Stomach (tissue), 19 donors: Measurements from ENCODE around the gene H2BK1. TPM values are rescaled to one million over a fixed set of nuclear protein-coding genes. Genes with fewer than 3 reads are reported as not detected.

Source experiments
- DNase-seq, 2 donors: peaks; one replicate each; pipeline versions ENCODE4 v3.0.0 to v3.0.0-alpha.2; 2013 to 2019
- H3K27ac ChIP-seq, 5 donors: fragments of 200-600 bp in 4 of 5; sonication (generic) in 4 of 5; one replicate each; pipeline ENCODE4 v1.5.1; 2013 to 2019; ENCODE audit warnings: mild to moderate bottlenecking in 1 of 5, moderate library complexity in 1 of 5
- H3K27me3 ChIP-seq, 3 donors: fragments of 200-600 bp; sonication (generic); one replicate each; pipeline ENCODE4 v1.5.1; 2017 to 2019; ENCODE audit warnings: mixed run types in 1 of 3
- H3K36me3 ChIP-seq, 4 donors: fragments of 200-600 bp; sonication (generic); 1 replicate in 3 of 4; 2 replicates in 1 of 4; pipeline ENCODE4 v1.5.1; 2016 to 2019
- H3K4me1 ChIP-seq, 4 donors: fragments of 200-600 bp; sonication (generic); one replicate each; pipeline ENCODE4 v1.5.1; 2016 to 2019
- H3K4me3 ChIP-seq, 4 donors: fragments of 200-600 bp; sonication (generic) in 3 of 4; one replicate each; pipeline ENCODE4 v1.5.1; 2016 to 2019; ENCODE audit warnings: mild to moderate bottlenecking in 1 of 4
- H3K9me3 ChIP-seq, 4 donors: fragments of 200-600 bp; sonication (generic); one replicate each; pipeline ENCODE4 v1.5.1; 2016 to 2019
- CTCF ChIP-seq, 7 experiments: fragments of 450-650 bp in 4 of 7; fragments of 200-600 bp in 3 of 7; sonication (generic) in 3 of 7; IDR thresholded peaks; one replicate each; pipeline ENCODE4 v1.5.1; 2016 to 2019; ENCODE audit warnings: antibody characterized with exemption in 7 of 7, control low read depth in 2 of 7, mild to moderate bottlenecking in 1 of 7
- EP300 ChIP-seq: sonication (generic); formaldehyde crosslinking; IDR thresholded peaks from one replicate; pipeline ENCODE4 v1.6.1; 2017; ENCODE audit warnings: antibody characterized with exemption
- POLR2A ChIP-seq, 4 donors: fragments of 450-650 bp; IDR thresholded peaks; one replicate each; pipeline ENCODE4 v1.6.1; 2016; ENCODE audit warnings: antibody characterized with exemption in 4 of 4, control low read depth in 2 of 4, mild to moderate bottlenecking in 1 of 4, moderate library complexity in 1 of 4
- POLR2AphosphoS5 ChIP-seq, 3 donors: sonication (generic); formaldehyde crosslinking; IDR thresholded peaks; one replicate each; pipeline ENCODE4 v1.6.1; 2016; ENCODE audit warnings: antibody characterized with exemption in 3 of 3
- WGBS, 5 donors: extraction: QIAGEN DNeasy Blood & Tissue Kit in 3 of 5; methylation state at CpG; one replicate each; pipeline versions ENCODE4 v1.1.5 to v1.1.7; 2013 to 2018; 5-methylcytosine and 5-hydroxymethylcytosine counted together
- intact Hi-C: fragments of 100-400 bp; cut with DNase I; formaldehyde crosslinking; loops from one replicate; pipeline ENCODE4 v1.15.1; 2023; ENCODE audit warnings: low total_unique reads
- long read RNA-seq, 10 donors: transcript quantifications; one replicate each; lab custom pipeline, GENCODE V29; 2026
- polyA plus RNA-seq, 3 donors: library from polyadenylated mRNA; stranded (reverse); fragments of 200-250 nt; gene quantifications; one replicate each; pipeline ENCODE4 v1.2.3, GENCODE V29; 2013
- total RNA-seq, 5 donors: library from RNA; depleted of rRNA; stranded (reverse); fragments of >200 nt; gene quantifications; one replicate each; pipeline versions ENCODE4 v1.1.0 to v1.2.3, GENCODE V29; 2014 to 2016
- donor health status: healthy with polysubstance abuse.
- donor health status: Bipolar disorder and iron deficiency.
- donor health status: healthy.

H2BK1 gene
- not detected for total RNA-seq
- polyA plus RNA-seq: not detected
- long read RNA-seq, donor 1: 0 reads
- long read RNA-seq, donor 2: 0 reads
- long read RNA-seq, donor 3: 0 reads
- long read RNA-seq, donor 4: 0 reads
- long read RNA-seq, donor 5: 0 reads
- long read RNA-seq, donor 6: 0 reads
- long read RNA-seq, donor 7: 0 reads
- long read RNA-seq, donor 8: 0 reads
- long read RNA-seq, donor 9: 0 reads
- long read RNA-seq, donor 10: 0 reads

GRCh38 chr7:151210087-151210854, at the start of gene H2BK1:
H2BK1 (minus strand) TSS chr7:151210488; CDS start chr7:151210318, 170 bp downstream.
- H3K4me1 ChIP-seq: no peaks in the 10 kb centered on the region
- 73 to 78% (median 77%) methylated on average over 16 to 17 of the region's 17 CpGs for WGBS, 5 donors
- peaks cover 22 to 35% (median 33%) of the 10 kb centered on the region in 4 donors for H3K36me3 ChIP-seq
- no peak within 1 kb of the TSS for H3K27ac ChIP-seq
- no peaks in the 10 kb centered on the region for H3K9me3 ChIP-seq
- no peak within 1 kb of the TSS for H3K4me3 ChIP-seq
- DNase-seq: no peak
- TF ChIP-seq POLR2AphosphoS5 (IDR thresholded peaks at IDR 0.05) (no peak), POLR2A (IDR thresholded peaks at IDR 0.05) (no peak), CTCF (IDR thresholded peaks at IDR 0.05) (no peak), EP300 (no peak)
- peaks cover 0 to 15% (median 8%) of the 10 kb centered on the region in 3 donors for H3K27me3 ChIP-seq
- intact Hi-C loops: no loop called here

DNA sequence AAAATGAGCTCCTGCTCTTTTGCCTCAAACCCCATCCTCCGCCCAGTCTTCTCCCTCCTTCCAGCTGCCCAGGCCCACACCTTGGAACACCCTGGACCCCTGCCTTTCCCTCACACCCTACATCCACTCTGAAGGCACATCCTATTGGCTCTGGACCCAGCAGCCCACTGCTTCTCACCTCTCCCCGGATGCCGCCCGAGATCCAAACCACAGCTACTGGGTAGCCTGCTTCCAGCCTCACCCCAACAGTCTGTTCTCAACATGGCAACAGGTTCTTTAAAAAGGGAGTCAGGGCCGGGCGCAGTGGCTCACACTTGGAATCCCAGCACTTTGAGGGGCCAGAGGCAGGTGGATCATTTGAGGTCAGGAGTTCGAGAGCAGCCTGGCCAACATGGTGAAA, 47.7 kb upstream of the H2BK1 start:
- H3K4me1 ChIP-seq: peaks cover 0 to 5% (median 3%) of the 10 kb centered on the region in 4 donors
- H3K27ac ChIP-seq: no peak overlapping the region
- intact Hi-C loops: no loop called here
- no peak overlapping the region for H3K4me3 ChIP-seq
- no peaks in the 10 kb centered on the region for H3K9me3 ChIP-seq
- H3K36me3 ChIP-seq: no peaks in the 10 kb centered on the region
- no peak for TF ChIP-seq POLR2AphosphoS5 (IDR thresholded peaks at IDR 0.05)
- TF ChIP-seq POLR2A (IDR thresholded peaks at IDR 0.05): no peak
- no peak for TF ChIP-seq EP300
- TF ChIP-seq CTCF (IDR thresholded peaks at IDR 0.05): no peak
- WGBS, 5 donors: 90 to 95% (median 93%) methylated on average over 7 of the region's 7 CpGs
- DNase-seq: no peak
- H3K27me3 ChIP-seq: peaks cover 0 to 49% (median 0%) of the 10 kb centered on the region in 3 donors

DNA sequence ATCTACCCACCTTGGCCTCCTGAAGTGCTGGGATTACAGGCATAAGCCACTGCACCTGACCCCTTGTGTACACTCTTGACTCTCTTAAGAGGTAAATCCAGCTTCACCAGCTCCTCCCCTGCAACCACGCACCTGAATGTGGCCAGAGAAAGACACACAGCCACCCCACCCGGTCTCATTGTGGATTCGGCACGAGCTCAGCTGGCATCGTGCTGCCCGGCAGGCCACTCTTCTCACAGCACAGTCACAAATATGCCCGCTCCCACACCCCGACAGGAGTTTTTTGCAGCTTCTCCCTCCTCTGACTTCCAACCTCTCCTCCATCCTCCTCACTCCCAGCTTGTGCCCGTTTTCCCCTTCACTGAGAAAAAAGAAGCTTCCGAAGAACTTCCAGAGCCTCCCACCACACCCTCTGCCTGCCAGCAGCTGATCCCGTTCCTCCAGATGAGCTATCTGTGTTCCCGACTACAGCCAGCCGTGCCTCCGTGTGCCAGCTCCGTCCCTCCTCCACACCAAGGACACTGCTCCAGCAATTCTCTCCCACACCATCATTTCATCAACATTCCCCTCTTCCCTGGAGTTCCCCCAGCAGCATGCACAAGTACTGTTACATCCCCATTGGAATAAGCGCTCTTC, 46.2 kb upstream of the H2BK1 start:
- TF ChIP-seq CTCF (IDR thresholded peaks at IDR 0.05): no peak
- TF ChIP-seq POLR2AphosphoS5 (IDR thresholded peaks at IDR 0.05): no peak
- no peak for TF ChIP-seq EP300
- TF ChIP-seq POLR2A (IDR thresholded peaks at IDR 0.05): no peak

GRCh38 chr7:151255390-151255789, 45.1 kb upstream of the H2BK1 start:
- H3K9me3 ChIP-seq: no peaks in the 10 kb centered on the region
- no peaks in the 10 kb centered on the region for H3K36me3 ChIP-seq
- no peak for DNase-seq
- WGBS, 5 donors: 68 to 83% (median 74%) methylated on average over 7 of the region's 7 CpGs
- intact Hi-C loops: no loop called here
- no peak overlapping the region for H3K27ac ChIP-seq
- H3K4me3 ChIP-seq: no peak overlapping the region
- no peak for TF ChIP-seq EP300
- TF ChIP-seq POLR2AphosphoS5 (IDR thresholded peaks at IDR 0.05): no peak
- no peak for TF ChIP-seq POLR2A (IDR thresholded peaks at IDR 0.05)
- TF ChIP-seq CTCF (IDR thresholded peaks at IDR 0.05): no peak
- peaks cover 0 to 44% (median 0%) of the 10 kb centered on the region in 3 donors for H3K27me3 ChIP-seq
- peaks cover 18 to 28% (median 25%) of the 10 kb centered on the region in 4 donors for H3K4me1 ChIP-seq

More for the DNA sequence above, 46.2 kb upstream of the H2BK1 start:
- H3K27me3 ChIP-seq: peaks cover 0 to 49% (median 0%) of the 10 kb centered on the region in 3 donors
- H3K36me3 ChIP-seq: no peaks in the 10 kb centered on the region
- no peak for DNase-seq
- peaks cover 7 to 17% (median 14%) of the 10 kb centered on the region in 4 donors for H3K4me1 ChIP-seq
- H3K9me3 ChIP-seq: no peaks in the 10 kb centered on the region
- H3K27ac ChIP-seq: no peak overlapping the region
- H3K4me3 ChIP-seq: no peak overlapping the region
- WGBS, 5 donors: 44 to 54% (median 53%) methylated on average over 16 of the region's 16 CpGs
- intact Hi-C loops: no loop called here
